GM12878 (cell line): ENCODE results near the gene WDR89. TPM values are rescaled to one million over a fixed set of nuclear protein-coding genes. Genes with fewer than 3 reads are reported as not detected.

Experiments used
- ATAC-seq: fragments of 200-7000 bp; cut with Tn5 transposase; 3 replicates; pipeline ENCODE4 v1.9.1; 2020; ENCODE audit warnings: mild to moderate bottlenecking, moderate library complexity
- BruUV-seq: library from RNA; stranded (reverse); fragments of 400-500 nt; replicated peaks from 2 replicates; lab custom pipeline; 2021; lab: Mats Ljungman, UMichigan
- CTCF ChIA-PET: fragments of 300-600 bp; sonication (Branson Sonifier 250); formaldehyde crosslinking; extraction: SDS; loops from one replicate; lab custom pipeline; 2021; ENCODE audit warnings: inconsistent platforms; lab: Yijun Ruan, JAX
- POLR2A ChIA-PET: fragments of 350-600 bp; formaldehyde crosslinking; extraction: SDS; loops from one replicate; lab custom pipeline; 2021; ENCODE audit warnings: inconsistent platforms; lab: Charles Lee
- RAD21 ChIA-PET: fragments of 300-600 bp; sonication (Branson Sonifier 250); formaldehyde crosslinking; loops from one replicate; lab custom pipeline; 2023; ENCODE audit warnings: antibody characterized with exemption; ENCODE audit not compliant: unreplicated experiment; lab: Charles Lee
- SMC1A ChIA-PET: fragments of 300-600 bp; sonication (Branson Sonifier 250); formaldehyde crosslinking; loops from one replicate; lab custom pipeline; 2023; ENCODE audit not compliant: unreplicated experiment, uncharacterized antibody; lab: Charles Lee
- DNase-seq: peaks from one replicate; pipeline ENCODE4 v3.0.0-alpha.2; 2011; ENCODE audit warnings: low read depth, low spot score
- FAIRE-seq: peaks from 3 replicates; lab custom pipeline; 2011; peaks lifted over from hg19 to GRCh38; lab: Jason Lieb, UNC
- H2AFZ ChIP-seq: 2 replicates; pipeline ENCODE4 v1.6.0; 2011; ENCODE audit warnings: low read depth, low read length, control low read depth; ENCODE audit not compliant: control insufficient read depth
- H3K27ac ChIP-seq: 2 replicates; pipeline ENCODE4 v1.5.1; 2011; ENCODE audit warnings: control low read depth; ENCODE audit not compliant: control insufficient read depth, insufficient read depth
- H3K27me3 ChIP-seq, 2 experiments: replicated peaks in 1 of 2; 2 replicates each; pipeline versions ENCODE4 v1.6.0 to v1.6.1; 2011; ENCODE audit warnings: low read length in 1 of 2; ENCODE audit not compliant: control insufficient read depth in 2 of 2, insufficient read depth in 2 of 2
- H3K36me3 ChIP-seq, 2 experiments: 2 replicates each; pipeline ENCODE4 v1.5.1; 2011; ENCODE audit warnings: low read length in 1 of 2; ENCODE audit not compliant: control insufficient read depth in 2 of 2, insufficient read depth in 2 of 2
- H3K4me1 ChIP-seq: 2 replicates; pipeline ENCODE4 v1.6.1; 2011; ENCODE audit warnings: mild to moderate bottlenecking, low read length, moderate library complexity, mixed read lengths; ENCODE audit not compliant: control insufficient read depth, insufficient read depth
- H3K4me2 ChIP-seq: 2 replicates; pipeline ENCODE4 v1.6.0; 2011; ENCODE audit warnings: control low read depth; ENCODE audit not compliant: control insufficient read depth, insufficient read depth
- H3K4me3 ChIP-seq: fragments of 200-600 bp; sonication (generic); 2 replicates; pipeline ENCODE4 v1.5.1; 2016
- H3K79me2 ChIP-seq: 2 replicates; pipeline ENCODE4 v1.6.0; 2011; ENCODE audit warnings: low read length; ENCODE audit not compliant: control insufficient read depth, insufficient read depth
- H3K9ac ChIP-seq: 2 replicates; pipeline ENCODE4 v1.8.0; 2011; ENCODE audit warnings: low read length, control low read depth, mixed read lengths; ENCODE audit not compliant: control insufficient read depth, insufficient read depth
- H3K9me3 ChIP-seq: replicated peaks from 3 replicates; pipeline ENCODE4 v1.5.1; 2011; ENCODE audit warnings: mild to moderate bottlenecking, low read length; ENCODE audit not compliant: control insufficient read depth, insufficient read depth
- H4K20me1 ChIP-seq: 2 replicates; pipeline ENCODE4 v1.6.0; 2011; ENCODE audit not compliant: control insufficient read depth, insufficient read depth
- IKZF2 ChIP-seq, 2 experiments: fragments of 450-650 bp; IDR thresholded peaks; 2 replicates each; pipeline ENCODE4 v1.6.1; 2017; ENCODE audit warnings: mild to moderate bottlenecking in 2 of 2, moderate library complexity in 2 of 2
- MEF2B ChIP-seq: fragments of 450-650 bp; IDR thresholded peaks from 2 replicates; pipeline ENCODE4 v1.6.1; 2018; ENCODE audit warnings: mild to moderate bottlenecking, moderate library complexity; ENCODE audit not compliant: partially characterized antibody, poor library complexity, severe bottlenecking
- MTA3 ChIP-seq: IDR thresholded peaks from 2 replicates; pipeline ENCODE4 v1.6.1; 2012; ENCODE audit warnings: low read length, inconsistent platforms, borderline replicate concordance
- NR2C2 ChIP-seq: IDR thresholded peaks from 2 replicates; pipeline ENCODE4 v1.6.1; 2011; ENCODE audit warnings: borderline replicate concordance, low read depth; ENCODE audit not compliant: control insufficient read depth, insufficient read length
- PML ChIP-seq: IDR thresholded peaks from 2 replicates; pipeline ENCODE4 v1.6.1; 2012; ENCODE audit warnings: low read length, inconsistent platforms
- RB1 ChIP-seq: fragments of 450-650 bp; formaldehyde crosslinking; IDR thresholded peaks from 2 replicates; pipeline ENCODE4 v1.6.1; 2017; ENCODE audit warnings: mild to moderate bottlenecking, borderline replicate concordance
- SREBF1 ChIP-seq: IDR thresholded peaks from 2 replicates; pipeline ENCODE4 v1.6.1; 2012; ENCODE audit warnings: mild to moderate bottlenecking, low read length
- TBL1XR1 ChIP-seq: IDR thresholded peaks from 2 replicates; pipeline ENCODE4 v1.6.1; 2012; ENCODE audit warnings: low read depth, low read length, improper control_type of control experiment
- ZBED1 ChIP-seq: IDR thresholded peaks from 2 replicates; pipeline ENCODE4 v1.6.1; 2016; ENCODE audit warnings: borderline replicate concordance
- WGBS: methylation state at CpG from one replicate; pipeline ENCODE4 v1.1.6; 2016; ENCODE audit warnings: low lambda C conversion rate; ENCODE audit not compliant: insufficient replicate concordance, insufficient coverage; ENCODE audit errors: missing lambda C conversion rate; 5-methylcytosine and 5-hydroxymethylcytosine counted together
- in situ Hi-C: fragments of 300-500 bp; cut with MboI; formaldehyde crosslinking; loops from 9 replicates; pipeline ENCODE4 v1.14.3; 2018; ENCODE audit warnings: mixed read lengths
- intact Hi-C: fragments of 100-400 bp; cut with micrococcal nuclease; formaldehyde crosslinking; loops from one replicate; pipeline ENCODE4 v1.14.2; 2022; ENCODE audit not compliant: unreplicated experiment
- polyA plus RNA-seq, 11 experiments: library from polyadenylated mRNA; depleted of rRNA in 4 of 11; unstranded in 6 of 11; stranded (reverse) in 5 of 11; fragments of >200 nt; fragmentation: Nextera tagmentation in 4 of 11; fragmentation: Illumina TruSeq in 1 of 11; extraction: Ambion mirVana in 4 of 11; extraction: Trizol in 1 of 11; gene quantifications; 1 replicate in 1 of 11; 2 replicates in 10 of 11; pipeline versions ENCODE4 v1.2.1 to v1.2.3, GENCODE V29; 2011 to 2016; ENCODE audit warnings: inconsistent platforms in 2 of 11, missing spikeins in 2 of 11, low read depth in 1 of 11
- total RNA-seq, 4 experiments: library from RNA; depleted of rRNA in 3 of 4; stranded (reverse); fragments of >200 nt in 3 of 4; fragmentation: Illumina TruSeq in 1 of 4; extraction: Trizol in 1 of 4; gene quantifications; 2 replicates each; pipeline versions ENCODE4 v1.2.1 to v1.2.3, GENCODE V29; 2013 to 2021
- TF ChIP-seq, protein P1 (sequence below): fragments of 450-650 bp; IDR thresholded peaks from 2 replicates; pipeline ENCODE4 v1.6.1; 2017; ENCODE audit warnings: mild to moderate bottlenecking, low read depth, inconsistent platforms; ENCODE audit not compliant: poor library complexity, severe bottlenecking

The WDR89 gene
- total and polyA plus RNA-seq, 10 of the 15 experiments (the other 5 are each of a cell fraction or from before 2014, with no cell fraction given), result 11.8 to 25.7 (median 17.5) TPM

DNA sequence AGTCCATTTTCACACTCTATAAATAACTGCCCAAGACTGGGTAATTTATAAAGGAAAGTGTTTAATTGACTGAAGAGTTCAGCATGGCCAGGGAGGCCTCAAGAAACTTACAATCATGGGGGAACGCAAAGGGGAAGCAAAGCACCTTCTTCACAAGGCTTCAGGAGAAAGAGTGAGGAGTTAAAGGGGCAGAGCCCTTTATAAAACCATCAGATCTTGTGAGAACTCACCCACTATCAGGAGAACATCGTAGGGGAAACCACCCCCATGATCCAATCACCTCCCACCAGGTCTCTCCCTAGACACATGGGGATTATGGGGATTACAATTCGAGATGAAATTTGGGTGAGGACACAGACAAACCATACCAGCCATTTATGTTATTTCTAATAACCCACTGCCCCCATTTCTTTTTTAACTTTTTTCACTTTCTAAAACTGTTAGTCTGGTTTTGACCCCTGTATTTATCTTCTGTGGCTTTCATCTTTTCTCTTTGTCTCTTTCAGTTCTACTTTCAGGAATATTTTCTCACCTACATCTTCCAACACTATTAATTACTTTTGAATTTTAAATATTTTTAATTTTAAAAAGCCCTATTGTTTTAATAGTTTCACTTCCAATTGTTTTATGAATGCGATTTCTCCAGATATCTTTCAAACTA, 44.5 kb downstream of the WDR89 start:
- no TSS peak for BruUV-seq
- CTCF ChIA-PET, result interaction anchor here (0.7 kb wide), 1 partner anchor 188 kb away, joined by 4 read pairs; no protein-coding TSS in a partner anchor
- POLR2A ChIA-PET, result no interaction called here
- RAD21 ChIA-PET, result no interaction called here
- DNase-seq (no peak), FAIRE-seq (no peak), ATAC-seq (peak; percentile 75)
- Histone ChIP-seq H4K20me1 (no peaks in the 10 kb centered on the region), H3K79me2 (no peaks in the 10 kb centered on the region), H3K27ac (peak overlapping the region; percentile 46), H3K27me3 (no peaks in the 10 kb centered on the region), H3K4me1 (peaks cover 15% of the 10 kb centered on the region), H3K9ac (no peak overlapping the region; the same call in 1 of the 2 replicates), H3K4me2 (peak overlapping the region; percentile 57; the same call in 1 of the 2 replicates), H2AFZ (no peak overlapping the region), H3K4me3 (0 out of 2 replicates have a peak overlapping the region, but pooled peaks have one; percentile 0), H3K9me3 (peaks cover 15% of the 10 kb centered on the region), H3K36me3 (peaks cover 4 to 12% of the 10 kb centered on the region in 2 experiments)
- in situ Hi-C loops (no loop called here), intact Hi-C loops (no loop called here)
- WGBS, result 92% methylated on average over 4 of the region's 4 CpGs
- peak; percentile 13 for TF ChIP-seq MEF2B
- no peak for TF ChIP-seq RB1
- SMC1A ChIA-PET, result interaction anchor here (0.5 kb wide), 1 partner anchor 182 kb away, joined by 3 read pairs; no protein-coding TSS in a partner anchor

DNA sequence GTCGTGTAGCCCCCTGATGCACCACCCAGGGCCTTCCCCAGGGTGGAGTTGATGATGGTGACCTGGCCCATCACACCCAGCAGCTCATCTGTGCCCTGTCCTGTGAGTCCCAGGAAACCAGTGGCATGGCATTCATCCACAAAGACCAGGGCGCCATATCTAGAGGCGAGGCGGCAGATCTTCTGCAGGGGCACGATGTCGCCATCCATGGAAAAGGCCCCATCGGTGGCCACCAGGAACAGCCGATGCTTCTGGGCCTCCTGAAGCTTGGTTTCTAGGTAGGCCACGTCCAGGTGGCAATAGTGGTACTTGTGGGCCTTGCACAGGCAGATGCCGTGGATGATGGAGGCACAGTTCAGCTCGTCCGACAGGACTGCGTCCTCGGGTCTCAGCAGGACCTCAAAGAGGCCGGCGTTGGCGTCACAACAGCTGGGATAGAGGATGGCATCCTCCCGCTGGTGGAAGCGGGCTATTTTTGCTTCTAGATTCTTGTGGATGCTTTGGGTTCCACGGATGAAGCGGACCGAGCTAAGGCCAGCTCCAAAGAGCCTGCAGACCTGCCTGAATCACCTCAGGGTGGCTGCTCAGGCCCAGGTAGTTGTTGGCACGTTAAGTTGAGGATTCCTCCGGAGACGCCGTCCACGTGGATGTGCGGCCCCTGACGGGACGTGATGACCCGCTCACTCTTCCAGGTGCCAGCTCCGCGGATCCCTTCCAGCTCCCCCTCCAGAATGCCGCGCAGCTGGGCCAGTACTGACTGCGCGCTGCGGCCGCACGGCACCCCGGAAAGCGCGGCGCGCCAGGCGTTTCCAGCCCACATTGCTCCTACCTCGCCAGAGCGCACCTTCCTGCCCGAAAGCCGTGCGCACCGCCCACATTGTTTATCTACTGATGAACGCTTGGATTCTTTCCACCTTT, 47.0 kb downstream of the WDR89 start:
- ATAC-seq, result no peak
- TF ChIP-seq MTA3 (no peak), NR2C2 (no peak), PML (no peak), IKZF2 (IDR thresholded peaks at IDR 0.05) (no peak), SREBF1 (no peak), ZBED1 (no peak), TBL1XR1 (no peak)
- TF ChIP-seq, protein P1, sequence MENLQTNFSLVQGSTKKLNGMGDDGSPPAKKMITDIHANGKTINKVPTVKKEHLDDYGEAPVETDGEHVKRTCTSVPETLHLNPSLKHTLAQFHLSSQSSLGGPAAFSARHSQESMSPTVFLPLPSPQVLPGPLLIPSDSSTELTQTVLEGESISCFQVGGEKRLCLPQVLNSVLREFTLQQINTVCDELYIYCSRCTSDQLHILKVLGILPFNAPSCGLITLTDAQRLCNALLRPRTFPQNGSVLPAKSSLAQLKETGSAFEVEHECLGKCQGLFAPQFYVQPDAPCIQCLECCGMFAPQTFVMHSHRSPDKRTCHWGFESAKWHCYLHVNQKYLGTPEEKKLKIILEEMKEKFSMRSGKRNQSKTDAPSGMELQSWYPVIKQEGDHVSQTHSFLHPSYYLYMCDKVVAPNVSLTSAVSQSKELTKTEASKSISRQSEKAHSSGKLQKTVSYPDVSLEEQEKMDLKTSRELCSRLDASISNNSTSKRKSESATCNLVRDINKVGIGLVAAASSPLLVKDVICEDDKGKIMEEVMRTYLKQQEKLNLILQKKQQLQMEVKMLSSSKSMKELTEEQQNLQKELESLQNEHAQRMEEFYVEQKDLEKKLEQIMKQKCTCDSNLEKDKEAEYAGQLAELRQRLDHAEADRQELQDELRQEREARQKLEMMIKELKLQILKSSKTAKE, result no peak

More for the DNA sequence above, 47.0 kb downstream of the WDR89 start:
- CTCF ChIA-PET, result no interaction called here
- H3K27ac ChIP-seq, result no peak overlapping the region
- BruUV-seq, result no TSS peak
- no peak overlapping the region for H3K4me3 ChIP-seq
- RAD21 ChIA-PET, result no interaction called here
- intact Hi-C loops, result no loop called here
- 99% methylated on average over 52 of the region's 53 CpGs for WGBS
- no peaks in the 10 kb centered on the region for H3K27me3 ChIP-seq
- H4K20me1 ChIP-seq, result no peaks in the 10 kb centered on the region
- peaks cover 2 to 12% of the 10 kb centered on the region in 2 experiments for H3K36me3 ChIP-seq
- FAIRE-seq (no peak), DNase-seq (no peak)
- no peak overlapping the region for H3K9ac ChIP-seq
- POLR2A ChIA-PET, result interaction anchor here (0.6 kb wide), 1 partner anchor 556 kb away, joined by 4 read pairs; no protein-coding TSS in a partner anchor
- peaks cover 15% of the 10 kb centered on the region for H3K4me1 ChIP-seq
- H3K79me2 ChIP-seq, result no peaks in the 10 kb centered on the region
- H3K9me3 ChIP-seq, result peaks cover 15% of the 10 kb centered on the region
- no peak overlapping the region for H2AFZ ChIP-seq
- SMC1A ChIA-PET, result no interaction called here
- H3K4me2 ChIP-seq, result no peak overlapping the region
- in situ Hi-C loops, result no loop called here
